Naive thymus-derived CD4-positive, alpha-beta T cell (primary cell): Measurements from ENCODE around the gene RAPGEF3. TPM values are rescaled to one million over a fixed set of nuclear protein-coding genes. Genes with fewer than 3 reads are reported as not detected.

ENCODE experiments used
- ATAC-seq: fragments of 150-1000 bp; cut with Tn5 transposase; 2 replicates; pipeline ENCODE4 v1.10.0; 2021; ENCODE audit warnings: mild to moderate bottlenecking, moderate library complexity
- CTCF ChIA-PET: fragments of 350-600 bp; sonication (Branson Sonifier 250); formaldehyde crosslinking; loops from one replicate; lab custom pipeline; 2021; ENCODE audit warnings: antibody characterized with exemption; lab: Charles Lee
- POLR2A ChIA-PET: fragments of 350-600 bp; sonication (Branson Sonifier 250); formaldehyde crosslinking; loops from one replicate; lab custom pipeline; 2021; ENCODE audit warnings: antibody characterized with exemption, inconsistent platforms; lab: Charles Lee
- DNase-seq, 9 donors: peaks; one replicate each; pipeline versions ENCODE4 v3.0.0 to v3.0.0-alpha.2; 2020 to 2022; ENCODE audit warnings: mixed read lengths in 1 of 9
- H3K27ac ChIP-seq: one replicate; pipeline ENCODE4 v1.7.0; 2013; ENCODE audit warnings: mild to moderate bottlenecking, low read depth, low read length, moderate library complexity
- H3K27me3 ChIP-seq, 2 donors: one replicate each; pipeline ENCODE4 v1.7.0; 2013; ENCODE audit warnings: low read length in 2 of 2, mild to moderate bottlenecking in 2 of 2, moderate library complexity in 2 of 2; ENCODE audit not compliant: control insufficient read depth in 2 of 2, insufficient read depth in 2 of 2
- H3K36me3 ChIP-seq, 3 experiments: 1 replicate in 2 of 3; 2 replicates in 1 of 3; pipeline ENCODE4 v1.7.0; 2013; ENCODE audit warnings: low read length in 3 of 3, mild to moderate bottlenecking in 3 of 3, moderate library complexity in 1 of 3; ENCODE audit not compliant: insufficient read depth in 3 of 3, control insufficient read depth in 2 of 3
- H3K4me1 ChIP-seq, 2 donors: one replicate each; pipeline ENCODE4 v1.7.0; 2013; ENCODE audit warnings: low read length in 2 of 2, mild to moderate bottlenecking in 2 of 2, moderate library complexity in 1 of 2; ENCODE audit not compliant: control insufficient read depth in 2 of 2, insufficient read depth in 2 of 2
- H3K4me3 ChIP-seq: 2 replicates; pipeline ENCODE4 v1.7.0; 2013; ENCODE audit warnings: mild to moderate bottlenecking, low read length
- H3K9me3 ChIP-seq, 3 experiments: 1 replicate in 2 of 3; 2 replicates in 1 of 3; pipeline ENCODE4 v1.7.0; 2013; ENCODE audit warnings: low read length in 3 of 3; ENCODE audit not compliant: control insufficient read depth in 2 of 3
- H3K27ac Mint-ChIP-seq, 9 donors: one replicate each; pipeline ENCODE4 v1.8.0; 2020 to 2022; ENCODE audit warnings: mixed read lengths in 9 of 9, mild to moderate bottlenecking in 8 of 9, moderate library complexity in 5 of 9, inconsistent platforms in 2 of 9
- H3K27me3 Mint-ChIP-seq, 5 donors: one replicate each; pipeline ENCODE4 v1.8.0; 2021 to 2022; ENCODE audit warnings: mixed read lengths in 5 of 5, mild to moderate bottlenecking in 1 of 5
- H3K36me3 Mint-ChIP-seq, 5 donors: one replicate each; pipeline ENCODE4 v1.8.0; 2020 to 2022; ENCODE audit warnings: mixed read lengths in 5 of 5, mild to moderate bottlenecking in 3 of 5, inconsistent platforms in 1 of 5
- H3K4me1 Mint-ChIP-seq, 7 donors: one replicate each; pipeline ENCODE4 v1.8.0; 2020 to 2022; ENCODE audit warnings: mixed read lengths in 7 of 7, mild to moderate bottlenecking in 3 of 7, inconsistent platforms in 1 of 7
- H3K4me3 Mint-ChIP-seq, 10 donors: one replicate each; pipeline ENCODE4 v1.8.0; 2020 to 2022; ENCODE audit warnings: mild to moderate bottlenecking in 10 of 10, mixed read lengths in 10 of 10, moderate library complexity in 6 of 10, inconsistent platforms in 2 of 10
- H3K9me3 Mint-ChIP-seq, 11 donors: one replicate each; pipeline ENCODE4 v1.8.0; 2020 to 2022; ENCODE audit warnings: mixed read lengths in 11 of 11, mild to moderate bottlenecking in 4 of 11, inconsistent platforms in 1 of 11, moderate library complexity in 1 of 11
- intact Hi-C, 2 donors: fragments of 100-400 bp; cut with micrococcal nuclease; formaldehyde crosslinking; loops; one replicate each; pipeline ENCODE4 v1.15.1; 2023
- polyA plus RNA-seq, 2 donors: library from polyadenylated mRNA; unstranded; fragments of 300-500 nt; fragmentation: Illumina TruSeq; gene quantifications; one replicate each; pipeline ENCODE4 v1.2.3, GENCODE V29; 2021
- total RNA-seq, 6 experiments: library from RNA in 5 of 6; stranded (reverse) in 5 of 6; gene quantifications; 1 replicate in 5 of 6; 2 replicates in 1 of 6; pipeline ENCODE4 v1.2.3 and lab custom pipeline; 2021 to 2026

Gene RAPGEF3
- total and polyA plus RNA-seq, 7 experiments from 2014 or later, result 0.08 to 1.9 (median 0.82) TPM; not detected in 2

DNA sequence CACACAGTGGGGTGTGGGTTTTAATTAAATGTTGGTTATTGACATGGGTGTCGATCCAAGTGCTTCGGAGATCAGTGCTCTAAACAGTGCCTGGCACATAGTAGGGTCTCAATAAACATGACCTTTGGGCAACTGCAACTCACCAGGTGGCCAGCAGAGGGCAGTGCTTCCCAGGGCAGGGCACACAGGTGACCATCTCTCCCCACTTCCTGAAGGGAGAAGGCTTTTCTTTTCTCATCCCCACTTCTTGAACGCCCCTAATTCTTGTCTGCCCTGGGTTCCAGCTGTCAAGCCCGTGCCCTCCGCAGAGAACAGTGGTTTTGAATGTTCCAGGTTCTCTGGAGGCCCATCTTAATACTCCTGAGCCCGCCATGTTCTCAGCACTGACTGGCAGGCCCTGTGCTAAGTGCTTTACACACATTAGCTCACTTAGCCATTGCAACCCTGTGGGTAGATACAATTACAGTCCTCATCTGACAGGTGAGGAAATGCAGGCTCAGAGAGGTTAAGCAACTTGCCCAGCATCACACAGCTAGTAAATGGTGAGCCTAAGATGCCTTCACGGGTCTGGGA is 16.3 kb downstream of the RAPGEF3 start:
- H3K9me3 Mint-ChIP-seq, result peaks cover 0 to 4% (median 0%) of the 10 kb centered on the region in 11 donors
- peak overlapping the region in 1 of 9 donors; percentile 44 for H3K27ac Mint-ChIP-seq
- DNase-seq (peak; percentile 41 to 84 (median 58)), ATAC-seq (peak; percentile 65)
- H3K4me3 ChIP-seq, result no peak overlapping the region
- H3K4me1 Mint-ChIP-seq, result peaks cover 10 to 44% (median 29%) of the 10 kb centered on the region in 7 donors
- peak overlapping the region in 2 of 10 donors; percentile 18 to 35 for H3K4me3 Mint-ChIP-seq
- peaks cover 13 to 14% of the 10 kb centered on the region in 2 donors for H3K4me1 ChIP-seq
- H3K27ac ChIP-seq, result no peak overlapping the region
- no peaks in the 10 kb centered on the region for H3K27me3 ChIP-seq
- CTCF ChIA-PET, result interaction anchor here (0.6 to 10.3 kb wide), 44 partner anchors 10 to 1807 kb away, joined by 3 to 346 read pairs (median 4); partner anchors contain the start of genes HDAC7, RAPGEF3, RPAP3 and SLC48A1
- H3K36me3 Mint-ChIP-seq, result no peaks in the 10 kb centered on the region
- H3K9me3 ChIP-seq, result no peaks in the 10 kb centered on the region
- no peaks in the 10 kb centered on the region for H3K36me3 ChIP-seq
- POLR2A ChIA-PET, result interaction anchor here (0.6 to 2.4 kb wide), 13 partner anchors 25 to 105 kb away, joined by 3 to 11 read pairs (median 4); partner anchors contain the start of genes RPAP3 and SLC48A1
- intact Hi-C loops, result loop anchor here (1.0 to 2.0 kb wide), 8 partner anchors 16 to 206 kb away; partner anchors contain the start of gene RAPGEF3 (in 1 of the 2)
- peaks cover 0 to 17% (median 0%) of the 10 kb centered on the region in 5 donors for H3K27me3 Mint-ChIP-seq

DNA sequence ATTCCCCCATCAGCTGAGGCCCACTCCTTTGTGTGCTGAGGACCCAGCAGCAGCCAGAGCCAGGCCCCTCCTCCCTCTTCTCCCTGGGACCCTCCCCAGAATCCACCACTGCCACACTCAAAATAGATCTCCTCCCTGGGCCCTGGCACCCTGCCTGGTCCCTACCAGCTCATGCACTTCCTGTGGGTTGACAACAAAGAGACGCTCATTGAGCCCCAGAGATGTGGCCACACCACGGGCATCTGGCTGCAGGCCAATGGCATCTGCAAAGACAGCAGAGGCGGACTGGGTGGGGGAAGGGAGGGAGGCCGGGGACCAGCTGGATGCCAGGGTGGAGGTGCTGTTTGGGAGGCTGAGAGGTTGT is 17.4 kb downstream of the RAPGEF3 start:
- no peaks in the 10 kb centered on the region for H3K9me3 ChIP-seq
- Mint-ChIP-seq H3K4me1 (peaks cover 10 to 44% (median 31%) of the 10 kb centered on the region in 7 donors), H3K36me3 (no peaks in the 10 kb centered on the region), H3K4me3 (peak overlapping the region in 9 of 10 donors; percentile 7 to 62 (median 41)), H3K27ac (peak overlapping the region in 8 of 9 donors; percentile 25 to 83 (median 56)), H3K9me3 (peaks cover 0 to 4% (median 0%) of the 10 kb centered on the region in 11 donors), H3K27me3 (peaks cover 0 to 17% (median 0%) of the 10 kb centered on the region in 5 donors)
- peak in 8 of 9 donors; percentile 44 to 67 (median 58) for DNase-seq
- no peaks in the 10 kb centered on the region for H3K27me3 ChIP-seq
- intact Hi-C loops, result no loop called here
- ATAC-seq, result peak; percentile 81
- ChIA-PET POLR2A (interaction anchor here (0.6 to 1.7 kb wide), 9 partner anchors 24 to 98 kb away, joined by 3 to 6 read pairs (median 4); partner anchors contain the start of gene RPAP3), CTCF (interaction anchor here (0.7 to 10.3 kb wide), 34 partner anchors 10 to 709 kb away, joined by 3 to 346 read pairs (median 4); partner anchors contain the start of genes RAPGEF3, RPAP3, SLC48A1 and TMEM106C)
- H3K4me3 ChIP-seq, result no peak overlapping the region
- H3K36me3 ChIP-seq, result no peaks in the 10 kb centered on the region
- H3K27ac ChIP-seq, result no peak overlapping the region
- peaks cover 13 to 14% of the 10 kb centered on the region in 2 donors for H3K4me1 ChIP-seq

DNA sequence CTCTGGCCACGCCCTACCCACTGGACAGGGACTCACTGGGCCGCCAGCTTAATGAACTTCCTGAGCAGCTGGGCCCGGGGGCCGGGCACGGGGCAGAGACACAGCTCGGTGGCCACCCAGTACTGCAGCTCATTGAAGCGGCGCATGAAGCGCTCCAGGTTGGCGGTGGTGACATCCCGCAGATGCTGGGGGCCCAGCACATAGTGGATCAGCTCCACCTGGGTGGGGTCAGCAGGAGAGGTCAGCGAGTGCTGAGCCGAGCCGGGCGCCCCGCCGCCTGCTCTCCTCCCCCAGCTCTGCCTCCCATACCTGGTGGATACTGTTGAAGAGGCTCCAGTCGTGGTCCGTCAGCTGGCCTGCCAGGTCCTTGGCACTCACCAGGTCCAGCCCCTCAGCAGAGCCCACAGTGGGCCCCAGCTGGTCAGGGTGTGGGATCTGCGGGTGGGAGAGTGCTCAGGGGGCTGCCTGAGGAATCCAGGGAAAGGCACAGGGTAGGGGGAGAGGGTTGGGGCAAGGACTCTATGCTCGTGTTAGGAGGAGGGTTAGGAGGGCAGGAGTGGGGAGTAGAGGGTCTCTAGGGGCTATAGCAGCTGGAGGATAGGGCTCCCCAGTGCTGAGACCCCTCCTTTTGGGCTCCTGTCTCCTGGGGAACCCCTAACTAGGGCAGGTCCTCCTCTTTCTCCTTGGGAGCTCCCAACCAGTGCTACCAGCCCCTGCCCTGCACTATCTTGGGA is 17.9 kb downstream of the RAPGEF3 start:
- Mint-ChIP-seq H3K27me3 (peaks cover 0 to 17% (median 0%) of the 10 kb centered on the region in 5 donors), H3K4me3 (peak overlapping the region in 8 of 10 donors; percentile 7 to 62 (median 41)), H3K27ac (peak overlapping the region in 8 of 9 donors; percentile 25 to 83 (median 56)), H3K4me1 (peaks cover 10 to 44% (median 31%) of the 10 kb centered on the region in 7 donors), H3K36me3 (no peaks in the 10 kb centered on the region), H3K9me3 (peaks cover 0 to 4% (median 0%) of the 10 kb centered on the region in 11 donors)
- no peaks in the 10 kb centered on the region for H3K9me3 ChIP-seq
- CTCF ChIA-PET, result interaction anchor here (0.8 to 10.3 kb wide), 22 partner anchors 9 to 706 kb away, joined by 3 to 346 read pairs (median 5); partner anchors contain the start of genes RAPGEF3 and SLC48A1
- POLR2A ChIA-PET, result interaction anchor here (0.6 to 1.7 kb wide), 8 partner anchors 23 to 101 kb away, joined by 3 to 4 read pairs (median 4); no protein-coding TSS in a partner anchor
- peaks cover 13 to 14% of the 10 kb centered on the region in 2 donors for H3K4me1 ChIP-seq
- no peak overlapping the region for H3K27ac ChIP-seq
- no peaks in the 10 kb centered on the region for H3K36me3 ChIP-seq
- intact Hi-C loops, result no loop called here
- H3K27me3 ChIP-seq, result no peaks in the 10 kb centered on the region
- ATAC-seq (no peak), DNase-seq (no peak)
- H3K4me3 ChIP-seq, result no peak overlapping the region

DNA sequence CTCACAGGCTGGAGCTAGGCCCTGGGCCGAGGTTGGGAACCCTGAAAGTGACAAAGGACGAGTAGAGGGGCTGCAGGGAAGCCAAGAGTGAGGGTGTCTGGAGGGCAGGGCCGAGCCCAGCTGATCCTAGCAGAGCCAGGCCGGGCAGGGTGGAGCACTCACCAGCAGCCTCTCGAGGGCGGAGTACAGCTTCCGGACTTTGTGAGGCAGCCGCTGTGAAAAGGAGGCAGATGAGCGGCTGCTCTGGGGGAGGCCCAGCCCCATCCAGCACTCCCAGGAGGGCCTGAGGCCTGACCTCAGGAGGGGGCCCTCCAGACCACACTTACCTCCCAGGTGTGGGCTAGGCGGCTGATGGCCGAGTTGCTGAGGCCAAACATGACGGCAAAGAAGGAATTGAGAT is 18.7 kb downstream of the RAPGEF3 start:
- Mint-ChIP-seq H3K27me3 (peaks cover 0 to 9% (median 0%) of the 10 kb centered on the region in 5 donors), H3K4me3 (no peak overlapping the region), H3K9me3 (peaks cover 0 to 4% (median 0%) of the 10 kb centered on the region in 11 donors), H3K27ac (peak overlapping the region in 3 of 9 donors; percentile 63 to 85 (median 72)), H3K4me1 (peaks cover 10 to 44% (median 31%) of the 10 kb centered on the region in 7 donors), H3K36me3 (no peaks in the 10 kb centered on the region)
- H3K4me1 ChIP-seq, result peaks cover 13 to 14% of the 10 kb centered on the region in 2 donors
- no peak overlapping the region for H3K27ac ChIP-seq
- DNase-seq, result no peak
- no peaks in the 10 kb centered on the region for H3K9me3 ChIP-seq
- POLR2A ChIA-PET, result interaction anchor here (0.6 to 1.7 kb wide), 3 partner anchors 54 to 102 kb away, joined by 3 to 4 read pairs (median 4); no protein-coding TSS in a partner anchor
- no peaks in the 10 kb centered on the region for H3K27me3 ChIP-seq
- H3K36me3 ChIP-seq, result no peaks in the 10 kb centered on the region
- CTCF ChIA-PET, result interaction anchor here (0.8 to 10.3 kb wide), 9 partner anchors 8 to 706 kb away, joined by 3 to 346 read pairs (median 41); partner anchors contain the start of genes RAPGEF3 and SLC48A1
- ATAC-seq, result no peak
- no peak overlapping the region for H3K4me3 ChIP-seq
- intact Hi-C loops, result no loop called here

DNA sequence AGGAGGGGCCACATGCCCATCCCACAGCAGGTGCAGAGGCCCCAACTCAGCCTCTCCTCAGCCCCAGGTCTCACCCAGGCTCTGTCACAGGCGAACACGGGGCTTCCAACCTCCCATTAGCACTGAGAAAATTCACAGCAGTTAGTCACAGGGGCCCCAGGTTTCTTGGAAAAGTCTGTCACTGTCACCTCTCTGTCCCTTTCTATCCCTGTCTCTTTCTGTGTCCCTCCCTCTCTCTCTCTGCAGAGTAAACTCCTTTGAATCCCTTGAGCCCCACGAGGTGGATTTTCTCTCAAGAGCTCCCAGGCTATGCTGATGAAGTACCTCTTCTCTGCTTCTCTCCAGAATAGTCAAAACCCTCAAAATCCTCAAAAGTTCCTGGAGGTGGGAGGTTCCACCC is 19.4 kb downstream of the RAPGEF3 start:
- H3K27ac ChIP-seq, result no peak overlapping the region
- peaks cover 13 to 14% of the 10 kb centered on the region in 2 donors for H3K4me1 ChIP-seq
- no peaks in the 10 kb centered on the region for H3K9me3 ChIP-seq
- peak overlapping the region in 5 of 9 donors; percentile 16 to 85 (median 62) for H3K27ac Mint-ChIP-seq
- no peak overlapping the region for H3K4me3 ChIP-seq
- no peak for DNase-seq
- H3K4me3 Mint-ChIP-seq, result peak overlapping the region in 1 of 10 donors; percentile 25
- CTCF ChIA-PET, result interaction anchor here (0.7 to 10.3 kb wide), 3 partner anchors 35 to 708 kb away, joined by 3 to 346 read pairs (median 330); partner anchors contain the start of gene SLC48A1
- peaks cover 0 to 5% (median 0%) of the 10 kb centered on the region in 5 donors for H3K27me3 Mint-ChIP-seq
- H3K9me3 Mint-ChIP-seq, result no peaks in the 10 kb centered on the region
- H3K27me3 ChIP-seq, result no peaks in the 10 kb centered on the region
- intact Hi-C loops, result no loop called here
- no peak for ATAC-seq
- POLR2A ChIA-PET, result no interaction called here
- peaks cover 10 to 38% (median 31%) of the 10 kb centered on the region in 7 donors for H3K4me1 Mint-ChIP-seq
- H3K36me3 ChIP-seq, result no peaks in the 10 kb centered on the region
- no peaks in the 10 kb centered on the region for H3K36me3 Mint-ChIP-seq
